Fibroblast of skin of back (primary cell): ENCODE measurements around the gene DUSP28.
A peak's percentile ranks its signal among the peaks of the same experiment; 100 is the strongest.

Source experiments
- DNase-seq: peaks from one replicate; pipeline ENCODE4 v3.0.0-alpha.2; 2013

Gene DUSP28

GRCh38 chr2:240573071-240573515 is 12.9 kb downstream of the DUSP28 start:
- DNase-seq: no peak

DNA sequence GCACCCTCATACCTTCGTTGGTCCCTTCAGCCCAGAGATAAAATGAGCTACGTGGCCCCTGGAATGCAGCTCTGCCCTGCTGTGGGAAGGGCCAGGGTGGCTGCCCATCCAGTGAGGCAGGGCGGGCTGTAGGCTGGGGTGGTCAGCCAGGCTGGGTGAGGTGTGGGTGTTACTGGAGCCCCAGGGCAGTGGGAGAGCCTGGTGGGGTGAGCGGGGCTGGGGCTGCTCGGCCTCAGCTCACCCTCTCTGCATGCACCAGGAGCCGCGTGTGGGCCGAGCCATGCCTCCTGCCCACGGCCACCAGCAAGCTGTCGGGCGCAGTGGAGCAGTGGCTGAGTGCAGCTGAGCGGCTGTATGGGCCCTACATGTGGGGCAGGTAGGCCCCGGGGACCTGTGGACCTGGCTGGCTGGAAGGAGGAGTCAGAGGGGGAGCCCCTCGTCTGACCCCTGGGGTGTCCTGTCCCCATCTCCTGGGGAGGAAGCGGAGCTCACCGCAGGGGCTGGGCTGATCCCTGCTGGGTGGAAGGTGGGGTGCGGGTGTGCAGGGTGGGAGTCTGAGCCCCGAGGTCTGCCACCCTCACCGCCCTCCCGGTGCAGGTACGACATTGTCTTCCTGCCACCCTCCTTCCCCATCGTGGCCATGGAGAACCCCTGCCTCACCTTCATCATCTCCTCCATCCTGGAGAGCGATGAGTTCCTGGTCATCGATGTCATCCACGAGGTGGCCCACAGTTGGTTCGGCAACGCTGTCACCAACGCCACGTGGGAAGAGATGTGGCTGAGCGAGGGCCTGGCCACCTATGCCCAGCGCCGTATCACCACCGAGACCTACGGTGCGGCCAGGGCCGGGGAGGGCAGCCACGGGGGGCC is 13.6 kb downstream of the DUSP28 start:
- no peak for DNase-seq

DNA sequence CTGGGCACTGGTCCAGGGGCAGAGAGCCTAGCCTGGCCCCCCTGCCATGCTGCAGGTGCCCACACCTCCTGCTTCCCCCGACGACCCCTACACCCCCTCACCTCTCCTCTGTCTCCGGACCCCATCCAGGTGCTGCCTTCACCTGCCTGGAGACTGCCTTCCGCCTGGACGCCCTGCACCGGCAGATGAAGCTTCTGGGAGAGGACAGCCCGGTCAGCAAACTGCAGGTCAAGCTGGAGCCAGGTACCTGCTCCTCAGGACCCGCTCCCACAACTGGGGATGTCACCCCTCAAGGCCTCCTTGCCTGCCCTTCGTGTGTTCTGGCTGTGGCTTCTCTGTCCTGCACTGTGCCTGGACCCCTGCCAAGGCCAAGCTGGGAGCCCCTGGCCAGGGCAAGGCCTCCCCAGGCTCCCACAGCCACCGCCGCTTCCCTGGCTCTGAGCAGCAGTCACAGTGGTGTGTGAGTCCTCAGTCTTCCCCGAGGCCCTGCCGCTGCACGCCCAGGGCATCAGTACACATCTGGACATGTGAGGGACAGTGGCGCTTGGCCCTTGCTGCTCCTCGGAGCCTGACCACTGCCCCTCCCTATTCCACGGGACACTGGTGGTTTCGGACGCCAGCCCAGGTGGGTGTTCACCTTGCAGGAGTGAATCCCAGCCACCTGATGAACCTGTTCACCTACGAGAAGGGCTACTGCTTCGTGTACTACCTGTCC is 14.4 kb downstream of the DUSP28 start:
- DNase-seq: no peak

GRCh38 chr2:240575101-240575965 is 15.2 kb downstream of the DUSP28 start:
- DNase-seq: no peak

DNA sequence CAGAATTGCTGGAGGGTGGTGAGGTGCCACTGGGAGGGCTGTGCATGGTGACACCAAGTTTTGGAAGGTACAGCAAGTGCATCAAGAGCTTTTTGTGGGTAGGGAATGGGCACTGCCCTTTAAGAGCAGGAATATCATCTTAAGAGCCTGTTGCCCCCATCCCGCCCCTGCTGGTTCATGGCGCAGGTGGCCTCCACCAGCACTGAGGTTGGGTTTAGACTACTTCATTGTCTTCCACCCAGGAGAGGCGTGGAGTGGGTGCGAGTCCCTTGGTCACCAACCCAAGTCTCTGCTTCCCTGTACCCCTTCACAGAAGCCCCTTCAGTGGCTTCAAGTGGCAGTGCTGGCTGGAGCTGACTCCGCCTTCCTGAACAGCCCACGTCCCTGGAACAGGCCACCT is 15.9 kb downstream of the DUSP28 start:
- DNase-seq: no peak

DNA sequence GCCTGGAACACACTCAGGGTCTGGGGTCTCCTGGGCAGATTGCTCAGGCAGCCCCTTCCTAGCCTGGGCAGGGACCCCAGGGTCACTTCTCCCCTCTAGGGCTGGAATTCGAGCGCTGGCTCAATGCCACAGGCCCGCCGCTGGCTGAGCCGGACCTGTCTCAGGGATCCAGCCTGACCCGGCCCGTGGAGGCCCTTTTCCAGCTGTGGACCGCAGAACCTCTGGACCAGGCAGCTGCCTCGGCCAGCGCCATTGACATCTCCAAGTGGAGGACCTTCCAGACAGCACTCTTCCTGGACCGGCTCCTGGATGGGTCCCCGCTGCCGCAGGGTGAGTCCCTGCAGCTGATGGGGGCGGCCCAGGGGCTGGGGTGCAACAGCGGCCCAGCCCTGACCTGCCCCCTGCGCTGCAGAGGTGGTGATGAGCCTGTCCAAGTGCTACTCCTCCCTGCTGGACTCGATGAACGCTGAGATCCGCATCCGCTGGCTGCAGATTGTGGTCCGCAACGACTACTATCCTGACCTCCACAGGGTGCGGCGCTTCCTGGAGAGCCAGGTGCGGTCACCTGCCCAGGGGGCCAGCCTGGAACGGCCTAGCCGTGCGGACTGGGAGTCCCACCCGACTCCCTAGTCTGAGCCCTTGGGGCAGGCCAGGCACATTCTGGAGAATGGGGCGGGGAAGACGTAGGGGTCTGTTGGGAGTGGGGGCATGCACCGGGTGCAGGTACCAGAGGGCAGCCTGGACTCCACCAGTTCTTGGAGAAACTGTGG is 16.5 kb downstream of the DUSP28 start:
- DNase-seq: no peak

- no peak for DNase-seq
Measured at GRCh38 chr2:240577281-240578109, 17.3 kb downstream of the DUSP28 start.

DNA sequence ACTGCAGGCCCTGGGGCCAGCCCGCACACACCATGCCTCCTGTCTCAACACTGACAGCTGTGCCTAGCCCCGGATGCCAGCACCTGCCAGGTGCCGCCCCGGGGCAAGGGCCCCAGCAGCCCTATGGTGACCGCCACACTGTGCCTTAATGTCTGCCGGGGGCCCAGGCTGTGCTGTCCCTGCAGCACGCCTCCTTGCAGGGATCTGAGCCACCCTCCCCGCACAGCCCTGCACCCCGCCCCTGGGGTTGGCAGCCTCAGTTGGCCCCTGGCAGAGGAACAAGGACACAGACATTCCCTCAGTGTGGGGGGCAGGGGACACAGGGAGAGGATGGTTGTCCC is 17.9 kb downstream of the DUSP28 start:
- DNase-seq: no peak

- DNase-seq: no peak
Measured at GRCh38 chr2:240578488-240578887, 18.3 kb downstream of the DUSP28 start.

- no peak for DNase-seq
Measured at GRCh38 chr2:240579071-240579762, 19.1 kb downstream of the DUSP28 start.

DNA sequence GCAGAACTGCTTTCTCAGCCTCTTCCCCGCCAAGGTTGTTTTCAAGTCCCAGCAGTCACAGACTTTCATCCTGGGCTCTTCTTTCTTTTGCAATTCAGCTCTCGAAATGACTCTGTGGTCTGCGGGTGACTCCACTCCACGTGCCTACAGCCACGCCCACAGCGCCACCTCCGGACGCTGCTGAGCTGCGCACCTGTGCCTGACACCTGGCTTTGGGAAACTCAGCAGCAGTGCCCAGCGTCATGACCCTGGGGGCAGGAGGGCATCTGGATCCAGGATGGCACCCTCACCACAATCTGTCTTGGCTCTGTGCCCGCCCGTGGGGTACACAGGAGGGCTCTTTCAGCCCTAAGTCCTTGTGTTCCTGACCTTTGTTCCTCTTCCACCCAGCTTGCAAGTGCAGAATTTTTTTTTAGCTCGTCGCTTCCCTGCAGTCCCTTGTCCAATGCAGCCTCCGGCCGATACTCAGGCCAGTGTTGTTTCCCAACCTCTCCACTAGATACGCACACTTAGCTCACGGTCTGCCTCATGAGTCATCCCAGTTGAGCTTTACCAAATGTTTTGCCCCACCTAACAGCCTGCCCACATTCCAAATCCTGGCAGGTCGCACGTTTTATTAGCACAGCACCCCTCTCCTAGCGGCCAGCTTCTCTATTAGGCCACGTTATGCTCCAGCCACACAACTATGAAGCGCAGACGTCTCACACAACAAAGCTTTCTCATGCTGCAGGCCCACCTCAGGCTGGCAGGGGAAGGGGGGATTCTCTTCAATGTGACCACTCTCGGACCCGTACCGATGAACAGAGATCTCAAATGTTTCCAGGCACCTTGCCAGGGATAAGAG is 19.8 kb downstream of the DUSP28 start:
- peak; percentile 39 for DNase-seq

- no peak for DNase-seq
Measured at GRCh38 chr2:240581811-240582210, 21.7 kb downstream of the DUSP28 start.

GRCh38 chr2:240582781-240583180 is 22.6 kb downstream of the DUSP28 start:
- no peak for DNase-seq

- DNase-seq: no peak
Measured at GRCh38 chr2:240583774-240584173, 23.6 kb downstream of the DUSP28 start.

DNA sequence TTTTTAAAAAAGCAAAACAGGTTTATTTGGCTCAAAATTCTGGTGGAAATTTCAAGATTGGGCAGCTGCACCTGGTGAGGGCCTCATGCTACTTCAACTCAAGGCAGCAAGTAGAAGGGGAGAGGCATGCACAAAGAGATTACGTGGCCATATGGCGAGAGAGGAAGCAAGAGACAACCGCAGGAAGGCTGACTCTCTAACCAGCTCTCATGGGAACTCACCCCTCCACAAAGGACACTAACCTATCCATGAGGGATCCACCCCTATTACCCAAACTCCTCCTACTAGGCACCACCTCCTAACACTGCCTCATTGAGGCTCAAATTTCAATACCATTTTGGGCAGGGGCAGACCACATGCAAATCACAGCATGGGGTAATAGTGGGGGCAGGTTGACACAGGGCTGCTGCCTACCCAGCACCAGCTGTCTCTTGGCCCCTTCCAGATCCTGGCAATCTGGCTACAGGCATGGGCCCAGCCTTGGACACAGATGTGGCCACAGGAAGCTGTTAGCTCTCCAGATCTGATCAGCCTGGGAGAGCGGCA is 24.4 kb downstream of the DUSP28 start:
- peak; percentile 54 for DNase-seq

DNA sequence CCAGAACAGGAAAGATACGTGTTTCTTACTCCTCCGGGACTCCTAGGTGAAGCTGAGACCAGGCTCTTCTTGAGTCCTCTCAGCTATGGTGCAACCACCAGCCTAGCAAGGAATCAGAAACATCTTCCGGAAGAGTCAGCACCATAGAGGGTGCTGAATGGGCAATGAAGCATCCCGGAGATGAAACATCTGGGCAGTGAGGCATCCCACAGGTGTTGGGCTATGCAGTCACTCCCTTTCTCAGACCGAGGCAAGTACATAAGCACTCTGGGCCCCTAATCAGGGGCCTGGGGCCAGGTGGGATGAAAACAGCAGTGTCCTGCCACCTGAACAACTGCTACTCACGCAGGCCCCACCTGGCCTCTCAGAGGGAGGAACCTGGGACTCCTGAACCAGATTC is 24.9 kb downstream of the DUSP28 start:
- DNase-seq: no peak

DNA sequence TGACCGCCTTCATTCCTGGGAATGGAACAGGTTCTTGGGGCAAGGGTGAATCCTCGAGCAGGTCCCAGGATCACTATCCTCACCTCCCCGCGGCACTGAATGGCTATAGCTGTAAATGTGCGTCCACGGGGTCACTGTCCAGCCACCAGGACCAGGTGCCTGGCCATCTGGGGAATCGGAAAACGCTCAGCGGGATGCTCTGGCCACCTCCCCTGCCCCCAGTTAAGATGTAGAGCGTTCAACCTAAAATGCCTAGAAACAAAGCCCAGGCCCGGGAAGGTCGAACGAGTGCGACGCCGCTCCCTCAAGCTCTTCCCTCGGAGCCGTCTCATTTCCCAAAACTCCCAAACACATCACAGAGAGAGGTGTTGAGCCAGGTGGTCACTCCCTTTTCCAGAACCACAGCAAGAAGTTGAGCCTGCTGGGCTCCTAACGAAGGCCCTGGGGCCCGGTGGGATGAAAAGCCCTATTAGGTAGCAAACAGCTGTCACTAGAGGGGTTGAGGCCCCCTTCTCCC is 25.6 kb downstream of the DUSP28 start:
- DNase-seq: no peak

GRCh38 chr2:240586198-240586918 is 26.2 kb downstream of the DUSP28 start, which contains the start of gene CAPN10:
Gene CAPN10 (plus strand): TSS chr2:240586734. CDS start chr2:240586912, 178 bp downstream.
- peak; percentile 94 for DNase-seq
